Measurements from ENCODE around the gene IKZF1.

IKZF1 gene

GRCh38 chr7:50314836-50315592 lies 10.5 kb downstream of the IKZF1 start:
- no peak overlapping the region for H3K4me3 ChIP-seq (IDR thresholded peaks at IDR 0.05; ENCODE audit: insufficient read depth, low read depth, low read length)
- H2AFZ ChIP-seq (ENCODE audit: low read depth): no peak overlapping the region
- no peaks in the 10 kb centered on the region for H3K27me3 ChIP-seq (ENCODE audit: insufficient read depth, low read depth)
- H3K79me2 ChIP-seq (ENCODE audit: insufficient read depth, low read depth): peaks cover 97% of the 10 kb centered on the region
- TF ChIP-seq, protein P1, sequence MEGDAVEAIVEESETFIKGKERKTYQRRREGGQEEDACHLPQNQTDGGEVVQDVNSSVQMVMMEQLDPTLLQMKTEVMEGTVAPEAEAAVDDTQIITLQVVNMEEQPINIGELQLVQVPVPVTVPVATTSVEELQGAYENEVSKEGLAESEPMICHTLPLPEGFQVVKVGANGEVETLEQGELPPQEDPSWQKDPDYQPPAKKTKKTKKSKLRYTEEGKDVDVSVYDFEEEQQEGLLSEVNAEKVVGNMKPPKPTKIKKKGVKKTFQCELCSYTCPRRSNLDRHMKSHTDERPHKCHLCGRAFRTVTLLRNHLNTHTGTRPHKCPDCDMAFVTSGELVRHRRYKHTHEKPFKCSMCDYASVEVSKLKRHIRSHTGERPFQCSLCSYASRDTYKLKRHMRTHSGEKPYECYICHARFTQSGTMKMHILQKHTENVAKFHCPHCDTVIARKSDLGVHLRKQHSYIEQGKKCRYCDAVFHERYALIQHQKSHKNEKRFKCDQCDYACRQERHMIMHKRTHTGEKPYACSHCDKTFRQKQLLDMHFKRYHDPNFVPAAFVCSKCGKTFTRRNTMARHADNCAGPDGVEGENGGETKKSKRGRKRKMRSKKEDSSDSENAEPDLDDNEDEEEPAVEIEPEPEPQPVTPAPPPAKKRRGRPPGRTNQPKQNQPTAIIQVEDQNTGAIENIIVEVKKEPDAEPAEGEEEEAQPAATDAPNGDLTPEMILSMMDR (conservative IDR thresholded peaks at IDR 0.05; ENCODE audit: low read depth, low read length): no peak
- no peak overlapping the region for H3K9ac ChIP-seq
- no peak overlapping the region for H3K27ac ChIP-seq
- no peak overlapping the region for H3K4me2 ChIP-seq
- no peaks in the 10 kb centered on the region for H4K20me1 ChIP-seq (ENCODE audit: insufficient read depth)
- H3K4me1 ChIP-seq (ENCODE audit: low read depth, poor library complexity, severe bottlenecking): peaks cover 57% of the 10 kb centered on the region
- no peaks in the 10 kb centered on the region for H3K36me3 ChIP-seq (ENCODE audit: insufficient read depth)

GRCh38 chr7:50315739-50316671 lies 11.5 kb downstream of the IKZF1 start:
- no peaks in the 10 kb centered on the region for H3K27me3 ChIP-seq (ENCODE audit: insufficient read depth, low read depth)
- peaks cover 57% of the 10 kb centered on the region for H3K4me1 ChIP-seq (ENCODE audit: low read depth, poor library complexity, severe bottlenecking)
- no peak overlapping the region for H2AFZ ChIP-seq (ENCODE audit: low read depth)
- H3K4me3 ChIP-seq (IDR thresholded peaks at IDR 0.05; ENCODE audit: insufficient read depth, low read depth, low read length): no peak overlapping the region
- peaks cover 87% of the 10 kb centered on the region for H3K79me2 ChIP-seq (ENCODE audit: insufficient read depth, low read depth)
- H3K36me3 ChIP-seq (ENCODE audit: insufficient read depth): no peaks in the 10 kb centered on the region
- TF ChIP-seq, protein P1 (conservative IDR thresholded peaks at IDR 0.05; ENCODE audit: low read depth, low read length): no peak
- no peaks in the 10 kb centered on the region for H4K20me1 ChIP-seq (ENCODE audit: insufficient read depth)
- no peak overlapping the region for H3K4me2 ChIP-seq
- no peak overlapping the region for H3K9ac ChIP-seq
- H3K27ac ChIP-seq: no peak overlapping the region

GRCh38 chr7:50317221-50317678 lies 12.7 kb downstream of the IKZF1 start:
- Histone ChIP-seq H2AFZ (ENCODE audit: low read depth) (no peak overlapping the region), H4K20me1 (ENCODE audit: insufficient read depth) (no peaks in the 10 kb centered on the region), H3K36me3 (ENCODE audit: insufficient read depth) (no peaks in the 10 kb centered on the region), H3K27me3 (ENCODE audit: insufficient read depth, low read depth) (no peaks in the 10 kb centered on the region), H3K79me2 (ENCODE audit: insufficient read depth, low read depth) (peaks cover 75% of the 10 kb centered on the region), H3K4me1 (ENCODE audit: low read depth, poor library complexity, severe bottlenecking) (peaks cover 46% of the 10 kb centered on the region), H3K9ac (no peak overlapping the region), H3K4me2 (no peak overlapping the region), H3K4me3 (IDR thresholded peaks at IDR 0.05; ENCODE audit: insufficient read depth, low read depth, low read length) (no peak overlapping the region), H3K27ac (no peak overlapping the region)
- TF ChIP-seq, protein P1 (conservative IDR thresholded peaks at IDR 0.05; ENCODE audit: low read depth, low read length): no peak

DNA sequence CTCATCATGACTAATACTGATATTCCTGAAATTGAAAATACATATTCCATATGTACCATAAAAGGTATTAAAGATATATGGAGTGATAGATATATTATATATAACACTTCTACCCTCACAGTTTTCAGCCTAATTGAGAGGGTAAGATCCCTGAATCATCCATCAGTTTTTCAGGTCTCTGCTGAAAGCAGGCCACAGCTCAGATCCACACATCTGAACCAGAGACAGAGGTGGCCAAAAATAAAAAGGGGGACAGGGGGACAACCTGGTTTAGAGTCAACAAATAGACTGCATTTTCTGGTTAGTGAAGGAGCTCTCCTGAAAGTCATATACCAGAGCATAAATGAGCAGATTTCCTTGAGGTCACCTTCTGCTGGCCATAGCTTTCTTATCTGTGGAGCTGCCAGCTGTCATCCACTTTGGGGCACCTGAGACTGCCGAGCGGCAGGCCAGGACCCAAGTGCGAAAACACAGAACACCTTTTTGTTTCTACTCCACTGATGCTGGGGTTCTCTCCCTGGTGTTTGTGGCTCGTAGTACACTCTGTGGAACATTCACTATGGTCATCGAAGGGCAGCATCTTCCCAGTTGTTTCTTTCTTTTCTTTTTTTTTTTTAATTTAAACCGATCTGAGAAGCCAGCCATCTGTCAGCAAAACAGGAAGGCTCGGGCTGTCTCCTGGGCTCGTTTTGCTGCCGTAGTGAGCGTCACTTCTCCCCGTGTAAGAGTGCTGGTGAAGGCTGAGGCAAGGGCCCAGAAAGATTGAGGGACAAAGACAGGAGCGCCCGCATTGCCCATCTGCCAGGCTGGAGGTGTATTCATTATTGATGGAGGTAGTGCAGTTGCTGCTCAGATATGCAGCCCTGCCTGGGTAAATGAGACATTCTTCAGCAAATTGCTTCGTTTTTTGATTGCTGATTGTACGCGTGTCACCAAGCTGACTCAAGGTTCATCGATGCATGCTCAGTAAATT lies 13.5 kb downstream of the IKZF1 start:
- TF ChIP-seq, protein P1 (conservative IDR thresholded peaks at IDR 0.05; ENCODE audit: low read depth, low read length): no peak
- Histone ChIP-seq H3K4me1 (ENCODE audit: low read depth, poor library complexity, severe bottlenecking) (peaks cover 38% of the 10 kb centered on the region), H3K4me3 (IDR thresholded peaks at IDR 0.05; ENCODE audit: insufficient read depth, low read depth, low read length) (no peak overlapping the region), H2AFZ (ENCODE audit: low read depth) (no peak overlapping the region), H3K36me3 (ENCODE audit: insufficient read depth) (no peaks in the 10 kb centered on the region), H4K20me1 (ENCODE audit: insufficient read depth) (no peaks in the 10 kb centered on the region), H3K79me2 (ENCODE audit: insufficient read depth, low read depth) (peaks cover 68% of the 10 kb centered on the region), H3K27ac (no peak overlapping the region), H3K9ac (no peak overlapping the region), H3K27me3 (ENCODE audit: insufficient read depth, low read depth) (no peaks in the 10 kb centered on the region), H3K4me2 (no peak overlapping the region)
